Erythroblast (primary cell): ENCODE measurements around the gene DNMT1.

ENCODE experiments used
- DNase-seq, 2 experiments: peaks; one replicate each; lab custom pipeline; 2025; lab: John Stamatoyannopoulos, UW
- GATA1 ChIP-seq: IDR thresholded peaks from 2 replicates; pipeline ENCODE4 v1.6.1; 2011; ENCODE audit warnings: low read depth, mild to moderate bottlenecking, control low read depth, low read length, moderate library complexity
- POLR2A ChIP-seq: IDR thresholded peaks from 2 replicates; pipeline ENCODE4 v1.6.1; 2011; ENCODE audit warnings: mild to moderate bottlenecking, low read length

DNMT1 gene

GRCh38 chr19:10227026-10227971, 32.5 kb upstream of the DNMT1 start:
- no peak for TF ChIP-seq POLR2A
- no peak for TF ChIP-seq GATA1
- DNase-seq: peak in 1 of 2 experiments; percentile 18

- TF ChIP-seq GATA1: no peak
- no peak for TF ChIP-seq POLR2A
Observed at GRCh38 chr19:10226376-10227025, 31.7 kb upstream of the DNMT1 start.

DNA sequence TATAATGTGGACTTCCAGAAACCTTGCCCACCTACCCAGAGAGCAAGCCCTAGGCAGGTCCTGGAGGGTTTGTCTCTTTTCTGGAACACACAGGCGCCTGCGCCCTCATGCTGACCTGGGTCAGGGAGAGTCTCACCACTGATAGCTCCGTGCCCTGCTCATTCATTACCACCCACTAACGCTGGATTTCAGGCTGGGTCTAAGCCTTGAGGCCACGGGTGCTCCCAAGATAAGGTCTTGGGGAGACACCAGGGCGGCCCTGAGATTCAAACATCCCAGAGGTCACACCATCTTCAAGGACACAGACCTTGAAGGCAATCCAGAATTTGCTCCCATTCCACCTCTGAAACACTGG, 31.2 kb upstream of the DNMT1 start:
- no peak for TF ChIP-seq GATA1
- TF ChIP-seq POLR2A: no peak
- DNase-seq: no peak

More at GRCh38 chr19:10226376-10227025, 31.7 kb upstream of the DNMT1 start:
- DNase-seq: no peak

- DNase-seq: no peak
- TF ChIP-seq GATA1: no peak
Observed at GRCh38 chr19:10224337-10224736, 29.6 kb upstream of the DNMT1 start.

DNA sequence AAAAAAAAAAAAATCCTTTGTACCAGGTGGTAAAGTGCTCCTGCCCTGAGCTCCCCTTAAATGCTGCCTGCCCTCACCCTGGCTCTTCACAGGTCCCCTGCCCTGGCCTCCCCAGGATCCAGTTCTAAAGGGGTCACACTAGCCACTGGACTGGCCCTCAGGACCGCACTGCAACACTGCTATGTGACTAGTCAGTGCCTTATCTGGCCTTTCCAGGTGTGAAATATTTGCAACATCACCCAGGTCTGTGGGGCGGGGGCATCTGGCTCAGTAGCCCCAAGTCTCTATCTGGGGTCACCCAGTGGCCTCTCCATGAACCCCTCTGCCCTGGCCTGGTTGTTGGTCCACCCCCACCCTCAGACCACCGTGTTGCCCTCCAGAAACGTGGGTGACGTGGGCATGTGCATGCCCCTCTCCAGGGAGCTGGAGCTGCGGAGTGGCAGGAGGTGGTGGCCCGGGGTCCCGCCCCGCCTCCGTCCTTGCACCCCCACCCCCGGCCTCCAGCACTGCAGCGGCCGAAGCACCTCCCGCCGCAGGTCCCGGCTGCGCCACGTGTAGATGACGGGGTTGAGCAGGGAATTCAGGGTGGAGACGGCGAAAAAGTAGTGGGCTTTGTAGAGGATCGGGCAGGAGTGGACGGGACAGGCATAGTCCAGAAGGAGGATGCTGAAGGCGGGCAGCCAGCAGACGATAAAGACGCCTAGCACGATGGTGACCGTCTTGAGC, 28.9 kb upstream of the DNMT1 start:
- no peak for DNase-seq
- TF ChIP-seq POLR2A (no peak), GATA1 (no peak)

DNA sequence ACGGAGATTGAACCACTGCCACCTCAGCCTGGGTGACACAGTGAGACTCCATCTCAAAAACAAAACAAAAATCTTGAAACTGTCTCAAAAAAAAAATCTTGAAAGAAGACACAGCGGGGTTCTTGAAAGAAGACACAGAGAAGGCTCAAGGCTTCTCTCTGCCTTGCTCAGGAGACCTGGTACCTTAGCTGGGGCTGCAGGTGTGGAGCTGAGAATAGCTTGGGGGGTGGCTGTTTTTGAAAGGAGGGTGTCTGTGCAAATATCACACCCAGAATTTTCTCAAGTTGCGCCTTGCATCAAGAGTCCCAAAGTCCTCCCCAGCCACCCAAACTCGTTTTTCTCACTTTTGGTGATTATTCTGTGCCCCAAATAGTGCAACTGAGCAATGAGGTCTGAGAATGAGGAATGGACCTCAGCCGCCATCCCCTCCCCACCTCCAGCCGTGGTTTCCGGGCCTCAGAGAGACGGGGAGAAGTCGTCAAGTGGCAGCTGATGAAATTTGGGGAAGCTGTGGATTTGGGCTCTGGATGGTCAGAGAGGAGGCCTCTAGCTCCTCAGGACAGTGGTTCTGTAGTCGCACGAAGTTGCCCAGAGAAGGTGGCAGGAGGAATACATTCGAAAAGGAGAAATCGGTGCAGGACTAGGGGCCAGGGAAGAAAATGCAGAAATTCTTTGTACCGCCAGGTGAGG, 27.6 kb upstream of the DNMT1 start:
- no peak for TF ChIP-seq GATA1
- no peak for TF ChIP-seq POLR2A
- no peak for DNase-seq

GRCh38 chr19:10220695-10221094, 25.9 kb upstream of the DNMT1 start:
- TF ChIP-seq GATA1 (no peak), POLR2A (no peak)
- DNase-seq: no peak

DNA sequence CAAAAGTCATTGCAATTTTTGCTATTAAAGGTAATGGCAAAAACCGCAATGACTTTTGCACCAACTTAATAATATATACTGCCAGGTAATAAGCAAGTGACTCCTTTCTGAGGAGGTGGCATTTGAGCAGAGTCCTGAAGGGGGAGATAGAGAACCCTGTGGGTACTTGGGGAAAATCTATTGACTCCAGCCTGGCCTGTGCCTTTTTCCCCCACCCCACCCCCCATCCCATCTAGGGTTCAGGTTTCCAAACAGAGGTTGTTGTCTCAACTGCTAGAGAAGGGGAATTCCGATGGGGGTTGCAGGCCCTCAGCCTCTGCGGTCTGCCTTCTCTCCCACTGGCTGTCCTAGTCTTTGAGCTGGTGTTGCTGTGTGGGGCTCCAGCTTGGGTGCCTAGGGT, 24.9 kb upstream of the DNMT1 start:
- TF ChIP-seq POLR2A (no peak), GATA1 (no peak)
- peak; percentile 21 to 32 for DNase-seq

DNA sequence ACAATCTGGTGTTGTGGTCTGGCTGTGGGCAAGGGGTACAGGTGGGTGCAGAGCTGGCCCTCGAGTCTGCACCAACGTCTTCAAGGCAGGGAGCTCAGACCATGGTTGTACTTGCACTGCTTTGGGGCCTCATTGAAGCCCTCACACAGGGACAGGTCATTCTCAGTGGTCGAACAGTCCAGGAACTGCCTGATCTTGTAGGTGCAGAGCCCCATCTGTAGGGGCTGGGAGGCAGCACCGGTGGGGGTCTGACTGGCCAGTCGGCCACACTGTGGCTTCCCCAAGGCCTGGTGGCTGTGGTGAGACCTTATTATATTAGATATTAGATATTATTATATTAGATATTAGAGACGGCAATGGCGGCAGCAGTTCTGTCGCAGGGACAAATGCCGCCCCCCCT, 22.3 kb upstream of the DNMT1 start:
- DNase-seq: no peak
- no peak for TF ChIP-seq POLR2A
- no peak for TF ChIP-seq GATA1

- TF ChIP-seq GATA1: no peak
- TF ChIP-seq POLR2A: no peak
- DNase-seq: no peak
Observed at GRCh38 chr19:10214784-10215183, 20.0 kb upstream of the DNMT1 start.

GRCh38 chr19:10211691-10212090, 16.9 kb upstream of the DNMT1 start:
- no peak for TF ChIP-seq GATA1
- no peak for TF ChIP-seq POLR2A
- no peak for DNase-seq

DNA sequence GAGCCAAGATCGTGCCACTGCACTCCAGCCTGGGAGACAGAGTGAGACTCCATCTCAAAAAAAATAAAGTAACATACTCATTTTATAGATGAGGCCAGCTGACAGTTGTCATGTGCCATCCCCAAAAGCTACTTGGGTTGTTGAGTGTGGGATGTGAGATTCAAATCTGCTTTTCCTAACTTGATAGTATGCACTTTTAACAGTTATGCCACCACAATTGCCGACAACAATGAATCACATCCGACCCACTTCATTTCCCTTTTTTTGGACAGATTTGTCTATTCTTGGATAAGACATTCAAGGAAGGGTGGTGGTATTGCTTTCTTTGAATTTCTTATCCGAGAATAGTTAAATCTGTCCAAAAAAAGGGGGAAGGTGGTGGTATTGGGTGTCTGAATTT, 16.3 kb upstream of the DNMT1 start:
- DNase-seq: no peak

GRCh38 chr19:10209315-10209714, 14.6 kb upstream of the DNMT1 start:
- no peak for DNase-seq
- TF ChIP-seq POLR2A (no peak), GATA1 (no peak)

More for the DNA sequence above, 16.3 kb upstream of the DNMT1 start:
- TF ChIP-seq POLR2A: no peak
- TF ChIP-seq GATA1: no peak
